Caco-2 (cell line): ENCODE measurements around the gene TMEM131. TPM values are rescaled to one million over a fixed set of nuclear protein-coding genes. Genes with fewer than 3 reads are reported as not detected.

ENCODE experiments used
- BruUV-seq: library from RNA; stranded (reverse); fragments of 400-500 nt; replicated peaks from 2 replicates; lab custom pipeline; 2021; lab: Mats Ljungman, UMichigan
- CTCF ChIA-PET: fragments of 300-600 bp; sonication (Branson Sonifier 250); formaldehyde crosslinking; loops from one replicate; lab custom pipeline; 2022; ENCODE audit warnings: antibody characterized with exemption; lab: Charles Lee
- POLR2A ChIA-PET: fragments of 300-600 bp; sonication (Branson Sonifier 250); formaldehyde crosslinking; loops from one replicate; lab custom pipeline; 2022; ENCODE audit warnings: antibody characterized with exemption; lab: Charles Lee
- DNase-seq, 2 experiments: peaks; one replicate each; pipeline versions ENCODE4 v3.0.0 to v3.0.0-alpha.2; 2020 to 2022
- H3K27me3 ChIP-seq: replicated peaks from 2 replicates; pipeline ENCODE4 v1.6.0; 2011; ENCODE audit warnings: low read length; ENCODE audit not compliant: control insufficient read depth, insufficient read depth
- H3K36me3 ChIP-seq: 2 replicates; pipeline ENCODE4 v1.5.1; 2011; ENCODE audit warnings: low read length; ENCODE audit not compliant: control insufficient read depth, insufficient read depth
- H3K4me1 ChIP-seq: fragments of 250-450 bp; sonication (Bioruptor Pico); 2 replicates; pipeline ENCODE4 v1.5.1; 2020; ENCODE audit warnings: mild to moderate bottlenecking
- H3K4me3 ChIP-seq: 2 replicates; pipeline ENCODE4 v1.5.1; 2011; ENCODE audit warnings: low read depth, mild to moderate bottlenecking, control low read depth, low read length
- H3K9me3 ChIP-seq: fragments of 250-450 bp; sonication (Bioruptor Pico); 2 replicates; pipeline ENCODE4 v1.5.1; 2020; ENCODE audit warnings: mild to moderate bottlenecking, moderate library complexity
- H3K27ac Mint-ChIP-seq: one replicate; pipeline ENCODE4 v1.8.0; 2022; ENCODE audit warnings: mixed read lengths; ENCODE audit not compliant: unreplicated experiment
- H3K27me3 Mint-ChIP-seq: one replicate; pipeline ENCODE4 v1.8.0; 2022; ENCODE audit warnings: mixed read lengths; ENCODE audit not compliant: insufficient read depth, unreplicated experiment
- H3K36me3 Mint-ChIP-seq: one replicate; pipeline ENCODE4 v1.8.0; 2022; ENCODE audit warnings: mild to moderate bottlenecking, mixed read lengths; ENCODE audit not compliant: insufficient read depth, unreplicated experiment
- H3K4me1 Mint-ChIP-seq: one replicate; pipeline ENCODE4 v1.8.0; 2022; ENCODE audit warnings: low read depth, mixed read lengths; ENCODE audit not compliant: unreplicated experiment
- H3K4me3 Mint-ChIP-seq: one replicate; pipeline ENCODE4 v1.8.0; 2022; ENCODE audit warnings: mild to moderate bottlenecking, moderate library complexity, mixed read lengths; ENCODE audit not compliant: unreplicated experiment
- H3K9me3 Mint-ChIP-seq: one replicate; pipeline ENCODE4 v1.8.0; 2022; ENCODE audit warnings: mixed read lengths; ENCODE audit not compliant: unreplicated experiment
- intact Hi-C: fragments of 100-400 bp; cut with micrococcal nuclease; formaldehyde crosslinking; loops from one replicate; pipeline ENCODE4 v1.10.0; 2022; ENCODE audit not compliant: unreplicated experiment
- total RNA-seq: library from RNA; stranded (reverse); gene quantifications from 2 replicates; pipeline ENCODE4 v1.2.3, GENCODE V29; 2022
- TF ChIP-seq, protein P1 (sequence below), 2 experiments: fragments of 200-600 bp in 1 of 2; IDR thresholded peaks; 1 replicate in 1 of 2; 2 replicates in 1 of 2; pipeline versions ENCODE4 v1.5.1 to v1.8.0; 2011 to 2022; ENCODE audit warnings: antibody characterized with exemption in 1 of 2, control low read depth in 1 of 2, inconsistent platforms in 1 of 2, low read depth in 1 of 2, low read length in 1 of 2, mild to moderate bottlenecking in 1 of 2, moderate library complexity in 1 of 2; ENCODE audit not compliant: insufficient read depth in 1 of 2, severe bottlenecking in 1 of 2, unreplicated experiment in 1 of 2

Gene TMEM131
- total RNA-seq, 1 experiment from 2014 or later: 36.3 TPM

DNA sequence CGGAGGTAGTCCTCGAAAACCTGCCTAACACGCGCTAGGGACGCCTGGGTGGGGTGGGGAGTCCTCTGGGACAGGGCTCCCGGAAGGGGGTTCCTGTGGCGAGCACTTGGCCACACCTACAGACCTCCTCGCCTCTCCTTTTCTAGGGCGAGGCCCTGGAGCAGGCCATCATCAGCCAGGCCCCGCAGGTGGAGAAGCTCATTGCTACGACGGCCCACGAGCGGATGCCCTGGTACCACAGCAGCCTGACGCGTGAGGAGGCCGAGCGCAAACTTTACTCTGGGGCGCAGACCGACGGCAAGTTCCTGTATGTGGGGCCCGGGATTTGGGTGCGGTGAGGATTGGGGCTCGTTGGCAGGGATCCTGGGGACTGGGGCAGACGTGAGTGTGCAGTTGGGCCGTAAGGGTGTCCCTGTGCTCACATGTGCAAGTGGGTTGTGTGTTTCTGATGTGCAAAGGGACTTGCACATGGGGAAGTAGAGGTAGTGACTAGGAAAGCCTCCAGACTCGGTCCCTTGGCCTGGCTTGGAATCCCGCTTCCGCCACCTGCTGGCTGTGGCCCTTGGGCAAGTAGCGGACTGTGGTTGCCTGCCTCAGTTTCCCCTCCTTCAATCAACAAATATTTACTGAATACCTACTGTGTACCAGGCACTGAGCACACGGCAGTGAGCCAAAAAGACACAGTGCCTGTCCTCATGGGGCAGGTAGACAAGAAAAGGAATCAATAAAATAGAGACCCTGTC, 270.6 kb downstream of the TMEM131 start:
- Histone ChIP-seq H3K4me1 (peaks cover 8% of the 10 kb centered on the region), H3K27me3 (no peaks in the 10 kb centered on the region), H3K4me3 (no peak overlapping the region), H3K36me3 (no peaks in the 10 kb centered on the region), H3K9me3 (peaks cover 4% of the 10 kb centered on the region)
- H3K36me3 Mint-ChIP-seq: no peaks in the 10 kb centered on the region
- H3K27me3 Mint-ChIP-seq: no peaks in the 10 kb centered on the region
- peaks cover 10% of the 10 kb centered on the region for H3K4me1 Mint-ChIP-seq
- H3K4me3 Mint-ChIP-seq: no peak overlapping the region
- DNase-seq: no peak
- H3K27ac Mint-ChIP-seq: no peak overlapping the region
- H3K9me3 Mint-ChIP-seq: peaks cover 11% of the 10 kb centered on the region
- POLR2A ChIA-PET: no interaction called here
- intact Hi-C loops: no loop called here
- no TSS peak for BruUV-seq
- TF ChIP-seq, protein P1, sequence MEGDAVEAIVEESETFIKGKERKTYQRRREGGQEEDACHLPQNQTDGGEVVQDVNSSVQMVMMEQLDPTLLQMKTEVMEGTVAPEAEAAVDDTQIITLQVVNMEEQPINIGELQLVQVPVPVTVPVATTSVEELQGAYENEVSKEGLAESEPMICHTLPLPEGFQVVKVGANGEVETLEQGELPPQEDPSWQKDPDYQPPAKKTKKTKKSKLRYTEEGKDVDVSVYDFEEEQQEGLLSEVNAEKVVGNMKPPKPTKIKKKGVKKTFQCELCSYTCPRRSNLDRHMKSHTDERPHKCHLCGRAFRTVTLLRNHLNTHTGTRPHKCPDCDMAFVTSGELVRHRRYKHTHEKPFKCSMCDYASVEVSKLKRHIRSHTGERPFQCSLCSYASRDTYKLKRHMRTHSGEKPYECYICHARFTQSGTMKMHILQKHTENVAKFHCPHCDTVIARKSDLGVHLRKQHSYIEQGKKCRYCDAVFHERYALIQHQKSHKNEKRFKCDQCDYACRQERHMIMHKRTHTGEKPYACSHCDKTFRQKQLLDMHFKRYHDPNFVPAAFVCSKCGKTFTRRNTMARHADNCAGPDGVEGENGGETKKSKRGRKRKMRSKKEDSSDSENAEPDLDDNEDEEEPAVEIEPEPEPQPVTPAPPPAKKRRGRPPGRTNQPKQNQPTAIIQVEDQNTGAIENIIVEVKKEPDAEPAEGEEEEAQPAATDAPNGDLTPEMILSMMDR (IDR thresholded peaks at IDR 0.05; ENCODE audit: insufficient read depth in 1 of 2, low read depth in 1 of 2, low read length in 1 of 2, severe bottlenecking in 1 of 2, unreplicated experiment in 1 of 2): no peak
- CTCF ChIA-PET: no interaction called here

DNA sequence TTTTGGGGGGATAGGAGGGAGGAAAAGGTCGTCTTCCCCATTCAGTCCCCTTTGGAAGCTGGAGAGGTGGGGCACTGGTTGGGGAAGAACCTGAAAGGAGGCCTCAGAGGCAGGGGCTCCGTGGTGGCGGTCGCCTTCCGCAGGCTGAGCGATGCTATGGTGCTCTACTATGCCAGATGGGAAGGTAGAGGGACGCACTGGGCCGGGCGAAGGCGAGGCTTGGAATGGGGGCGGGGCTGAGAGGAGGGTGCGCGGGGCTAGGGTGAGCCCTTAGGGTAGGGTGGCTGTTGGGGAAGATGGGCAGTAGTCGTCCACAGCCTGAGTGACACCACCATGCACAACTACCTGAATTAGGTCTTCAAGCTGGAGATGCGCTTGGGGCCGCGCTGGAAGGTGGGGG, 271.2 kb downstream of the TMEM131 start:
- ChIA-PET CTCF (no interaction called here), POLR2A (no interaction called here)
- no peaks in the 10 kb centered on the region for H3K36me3 ChIP-seq
- intact Hi-C loops: no loop called here
- H3K4me3 Mint-ChIP-seq: no peak overlapping the region
- H3K36me3 Mint-ChIP-seq: no peaks in the 10 kb centered on the region
- no peaks in the 10 kb centered on the region for H3K9me3 ChIP-seq
- TF ChIP-seq, protein P1 (IDR thresholded peaks at IDR 0.05; ENCODE audit: insufficient read depth in 1 of 2, low read depth in 1 of 2, low read length in 1 of 2, severe bottlenecking in 1 of 2, unreplicated experiment in 1 of 2): no peak
- H3K27ac Mint-ChIP-seq: no peak overlapping the region
- peaks cover 11% of the 10 kb centered on the region for H3K9me3 Mint-ChIP-seq
- no peaks in the 10 kb centered on the region for H3K27me3 ChIP-seq
- no TSS peak for BruUV-seq
- peaks cover 10% of the 10 kb centered on the region for H3K4me1 Mint-ChIP-seq
- peaks cover 8% of the 10 kb centered on the region for H3K4me1 ChIP-seq
- DNase-seq: no peak
- H3K27me3 Mint-ChIP-seq: no peaks in the 10 kb centered on the region
- no peak overlapping the region for H3K4me3 ChIP-seq

DNA sequence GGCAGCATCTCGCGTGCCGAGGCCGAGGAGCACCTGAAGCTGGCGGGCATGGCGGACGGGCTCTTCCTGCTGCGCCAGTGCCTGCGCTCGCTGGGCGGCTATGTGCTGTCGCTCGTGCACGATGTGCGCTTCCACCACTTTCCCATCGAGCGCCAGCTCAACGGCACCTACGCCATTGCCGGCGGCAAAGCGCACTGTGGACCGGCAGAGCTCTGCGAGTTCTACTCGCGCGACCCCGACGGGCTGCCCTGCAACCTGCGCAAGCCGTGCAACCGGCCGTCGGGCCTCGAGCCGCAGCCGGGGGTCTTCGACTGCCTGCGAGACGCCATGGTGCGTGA, 271.7 kb downstream of the TMEM131 start:
- Mint-ChIP-seq H3K36me3 (no peaks in the 10 kb centered on the region), H3K4me1 (peaks cover 10% of the 10 kb centered on the region), H3K27ac (no peak overlapping the region), H3K27me3 (no peaks in the 10 kb centered on the region), H3K9me3 (peaks cover 11% of the 10 kb centered on the region), H3K4me3 (no peak overlapping the region)
- BruUV-seq: no TSS peak
- Histone ChIP-seq H3K27me3 (no peaks in the 10 kb centered on the region), H3K4me3 (no peak overlapping the region), H3K9me3 (no peaks in the 10 kb centered on the region), H3K36me3 (no peaks in the 10 kb centered on the region), H3K4me1 (peaks cover 8% of the 10 kb centered on the region)
- ChIA-PET CTCF (no interaction called here), POLR2A (no interaction called here)
- intact Hi-C loops: no loop called here
- TF ChIP-seq, protein P1 (IDR thresholded peaks at IDR 0.05; ENCODE audit: insufficient read depth in 1 of 2, low read depth in 1 of 2, low read length in 1 of 2, severe bottlenecking in 1 of 2, unreplicated experiment in 1 of 2): no peak
- DNase-seq: no peak
